HL-60 (cell line): Measurements from ENCODE around the gene IQCE.
"Not testable (repeated sequence)": the region's sequence is repeated elsewhere in the genome, so short reads cannot be mapped to it uniquely, and the experiment has no call there.

Source experiments
- DNase-seq, 2 experiments: peaks; one replicate each; pipeline ENCODE4 v3.0.0-alpha.2; 2010 to 2020; ENCODE audit warnings: low read depth in 1 of 2, low spot score in 1 of 2
- H3K27ac ChIP-seq: fragments of 250-450 bp; sonication (Bioruptor Pico); replicated peaks from 2 replicates; pipeline ENCODE4 v1.5.1; 2020; ENCODE audit warnings: mild to moderate bottlenecking, moderate library complexity
- H3K27me3 ChIP-seq: fragments of 250-450 bp; sonication (Bioruptor Pico); 2 replicates; pipeline ENCODE4 v1.5.1; 2021; ENCODE audit warnings: mild to moderate bottlenecking, moderate library complexity; ENCODE audit not compliant: insufficient read depth, poor library complexity, severe bottlenecking
- H3K4me3 ChIP-seq: replicated peaks from 2 replicates; pipeline ENCODE4 v1.5.1; 2011; ENCODE audit warnings: mild to moderate bottlenecking, control low read depth, low read length; ENCODE audit not compliant: insufficient read depth
- CTCF ChIP-seq: IDR thresholded peaks from one replicate; pipeline ENCODE4 v1.5.1; 2011; ENCODE audit warnings: low read length, control low read depth, inconsistent platforms; ENCODE audit not compliant: insufficient read depth
- GABPA ChIP-seq: IDR thresholded peaks from 2 replicates; pipeline ENCODE4 v1.6.1; 2012; ENCODE audit warnings: low read depth
- POLR2AphosphoS5 ChIP-seq: IDR thresholded peaks from 2 replicates; pipeline ENCODE4 v1.6.1; 2012; ENCODE audit warnings: low read depth
- REST ChIP-seq: IDR thresholded peaks from 2 replicates; pipeline ENCODE4 v1.6.1; 2012; ENCODE audit warnings: low read depth; ENCODE audit not compliant: insufficient replicate concordance
- SPI1 ChIP-seq: IDR thresholded peaks from 2 replicates; pipeline ENCODE4 v1.6.1; 2012; ENCODE audit warnings: low read depth, mild to moderate bottlenecking, borderline replicate concordance

The IQCE gene

GRCh38 chr7:2529161-2530070, 29.4 kb upstream of the IQCE start:
- TF ChIP-seq CTCF (no peak), SPI1 (peak; percentile 93), GABPA (0 out of 2 replicates have a peak, but pooled peaks have one; percentile 5), REST (no peak), POLR2AphosphoS5 (peak; percentile 3; the same call in 1 of the 2 replicates)
- DNase-seq, result peak; percentile 87 to 97
- no peak overlapping the region for H3K4me3 ChIP-seq
- no peaks in the 10 kb centered on the region for H3K27me3 ChIP-seq
- H3K27ac ChIP-seq, result peak overlapping the region; percentile 97

- Histone ChIP-seq H3K4me3 (no peak overlapping the region), H3K27me3 (no peaks in the 10 kb centered on the region), H3K27ac (peak overlapping the region; percentile 97)
- TF ChIP-seq SPI1 (peak; percentile 79; the same call in 1 of the 2 replicates), POLR2AphosphoS5 (peak; percentile 77), REST (no peak), CTCF (no peak), GABPA (no peak)
- DNase-seq, result peak; percentile 92 to 95
Measured at GRCh38 chr7:2530071-2530987, 28.4 kb upstream of the IQCE start.

GRCh38 chr7:2530994-2531795, 27.6 kb upstream of the IQCE start:
- peak overlapping the region; percentile 97 for H3K27ac ChIP-seq
- H3K4me3 ChIP-seq, DNase-seq: not testable (repeated sequence)

GRCh38 chr7:2531796-2532110, 27.0 kb upstream of the IQCE start:
- not testable (repeated sequence) for H3K27ac ChIP-seq, H3K27me3 ChIP-seq, DNase-seq, H3K4me3 ChIP-seq

More at GRCh38 chr7:2530994-2531795, 27.6 kb upstream of the IQCE start:
- not testable (repeated sequence) for H3K27me3 ChIP-seq

- H3K27me3 ChIP-seq, H3K27ac ChIP-seq, H3K4me3 ChIP-seq, DNase-seq: not testable (repeated sequence)
Measured at GRCh38 chr7:2532199-2532772, 26.5 kb upstream of the IQCE start.

GRCh38 chr7:2532816-2533215, 26.0 kb upstream of the IQCE start:
- DNase-seq, H3K4me3 ChIP-seq, H3K27me3 ChIP-seq, H3K27ac ChIP-seq: not testable (repeated sequence)

- H3K27me3 ChIP-seq, H3K27ac ChIP-seq, DNase-seq, H3K4me3 ChIP-seq: not testable (repeated sequence)
Measured at GRCh38 chr7:2533566-2533965, 25.2 kb upstream of the IQCE start.
